Keratinocyte (primary cell): Measurements from ENCODE around the gene POPDC2.

Experiments used
- CTCF ChIP-seq, 3 experiments: IDR thresholded peaks in 1 of 3; conservative IDR thresholded peaks in 1 of 3; optimal IDR thresholded peaks in 1 of 3; 2 replicates in 2 of 3; 3 replicates in 1 of 3; pipeline versions ENCODE3 to v1.5.1; 2011; ENCODE audit warnings: low read length in 3 of 3, mild to moderate bottlenecking in 3 of 3, moderate library complexity in 2 of 3, control low read depth in 1 of 3, inconsistent platforms in 1 of 3; ENCODE audit not compliant: insufficient read depth in 2 of 3; ENCODE audit errors: extremely low read depth in 1 of 3
- EZH2 ChIP-seq: IDR thresholded peaks from one replicate; pipeline ENCODE4 v1.6.1; 2012; ENCODE audit warnings: inconsistent platforms, mild to moderate bottlenecking, low read length, moderate library complexity

GRCh38 chr3:119628816-119629445, 31.5 kb downstream of the POPDC2 start:
- TF ChIP-seq CTCF (optimal IDR thresholded peaks at IDR 0.05 in 1 of 3, IDR thresholded peaks at IDR 0.05 in 1 of 3, conservative IDR thresholded peaks at IDR 0.05 in 1 of 3; ENCODE audit: extremely low read depth in 1 of 3, insufficient read depth in 2 of 3, low read length in 3 of 3), result no peak
- TF ChIP-seq EZH2, result no peak
